ENCODE measurements around the gene WDFY2. TPM values are rescaled to one million over a fixed set of nuclear protein-coding genes. Genes with fewer than 3 reads are reported as not detected.

WDFY2 gene
- total RNA-seq, 1 experiment from 2014 or later, result 45.5 TPM

DNA sequence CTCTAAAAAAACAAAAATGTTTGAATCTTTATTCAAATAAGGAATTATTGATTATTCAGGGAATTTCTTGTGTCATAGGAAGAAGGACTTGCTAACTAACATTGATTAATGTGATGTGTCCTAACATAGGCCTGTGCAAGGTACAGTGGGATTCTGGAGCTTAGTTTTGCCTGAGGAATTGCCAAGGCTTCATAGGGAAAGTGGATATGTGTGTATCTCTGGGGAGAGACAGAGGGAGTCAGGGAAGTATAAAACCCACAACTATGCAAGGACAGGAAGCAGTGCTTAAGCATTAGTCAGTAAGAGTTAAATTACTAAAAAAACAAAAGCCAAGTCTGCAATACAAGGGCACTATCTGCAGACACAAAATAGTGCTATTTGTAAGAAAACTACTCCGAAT is 59.6 kb downstream of the WDFY2 start:
- peak overlapping the region; percentile 14 for H3K4me3 ChIP-seq (ENCODE audit: low read depth, low read length, poor library complexity, severe bottlenecking)
- H3K4me1 ChIP-seq (ENCODE audit: insufficient read depth, low read length, poor library complexity, severe bottlenecking), result peaks cover 73% of the 10 kb centered on the region
- H3K27me3 ChIP-seq (replicated peaks; ENCODE audit: insufficient read depth, low read depth, low read length, poor library complexity), result no peaks in the 10 kb centered on the region
- H3K27ac ChIP-seq (ENCODE audit: low read depth, low read length, poor library complexity, severe bottlenecking), result peak overlapping the region; percentile 81
- ChIA-PET POLR2A (ENCODE audit: low non-redundant PET) (interaction anchor here (0.5 to 0.6 kb wide), 3 partner anchors 80 to 191 kb away, joined by 3 to 4 read pairs (median 3); partner anchors contain the start of gene INTS6), CTCF (no interaction called here)
- no peak for TF ChIP-seq EZH2 (IDR thresholded peaks at IDR 0.05; ENCODE audit: borderline replicate concordance, low read depth, low read length, poor library complexity, severe bottlenecking)
- no peak for TF ChIP-seq CTCF (conservative IDR thresholded peaks at IDR 0.05; ENCODE audit: low read depth, low read length)
- H3K36me3 ChIP-seq (ENCODE audit: insufficient read depth, low read length, poor library complexity, severe bottlenecking), result peaks cover 5% of the 10 kb centered on the region
- peak; percentile 88 for DNase-seq (ENCODE audit: low spot score)
- intact Hi-C loops (cut with micrococcal nuclease; ENCODE audit: unreplicated experiment), result loop anchor here (5.0 kb wide), 1 partner anchor 142 kb away; no protein-coding TSS in a partner anchor
- BruUV-seq (replicated peaks), result TSS peak; percentile 18
- no peaks in the 10 kb centered on the region for H3K9me3 ChIP-seq (ENCODE audit: low read depth, low read length, poor library complexity, severe bottlenecking)

GRCh38 chr13:51644654-51645053 is 60.4 kb downstream of the WDFY2 start:
- DNase-seq (ENCODE audit: low spot score), result no peak
- no TSS peak for BruUV-seq (replicated peaks)
- POLR2A ChIA-PET (ENCODE audit: low non-redundant PET), result interaction anchor here (0.6 kb wide), 1 partner anchor 15 kb away, joined by 3 read pairs; no protein-coding TSS in a partner anchor
- Histone ChIP-seq H3K9me3 (ENCODE audit: low read depth, low read length, poor library complexity, severe bottlenecking) (no peaks in the 10 kb centered on the region), H3K36me3 (ENCODE audit: insufficient read depth, low read length, poor library complexity, severe bottlenecking) (peaks cover 5% of the 10 kb centered on the region), H3K4me1 (ENCODE audit: insufficient read depth, low read length, poor library complexity, severe bottlenecking) (peaks cover 66% of the 10 kb centered on the region), H3K4me3 (ENCODE audit: low read depth, low read length, poor library complexity, severe bottlenecking) (peak overlapping the region; percentile 14), H3K27ac (ENCODE audit: low read depth, low read length, poor library complexity, severe bottlenecking) (peak overlapping the region; percentile 81), H3K27me3 (replicated peaks; ENCODE audit: insufficient read depth, low read depth, low read length, poor library complexity) (no peaks in the 10 kb centered on the region)
- no peak for TF ChIP-seq CTCF (conservative IDR thresholded peaks at IDR 0.05; ENCODE audit: low read depth, low read length)
- no peak for TF ChIP-seq EZH2 (IDR thresholded peaks at IDR 0.05; ENCODE audit: borderline replicate concordance, low read depth, low read length, poor library complexity, severe bottlenecking)
- CTCF ChIA-PET, result interaction anchor here (0.5 kb wide), 1 partner anchor 420 kb away, joined by 3 read pairs; no protein-coding TSS in a partner anchor
- intact Hi-C loops (cut with micrococcal nuclease; ENCODE audit: unreplicated experiment), result loop anchor here (5.0 kb wide), 1 partner anchor 142 kb away; no protein-coding TSS in a partner anchor

DNA sequence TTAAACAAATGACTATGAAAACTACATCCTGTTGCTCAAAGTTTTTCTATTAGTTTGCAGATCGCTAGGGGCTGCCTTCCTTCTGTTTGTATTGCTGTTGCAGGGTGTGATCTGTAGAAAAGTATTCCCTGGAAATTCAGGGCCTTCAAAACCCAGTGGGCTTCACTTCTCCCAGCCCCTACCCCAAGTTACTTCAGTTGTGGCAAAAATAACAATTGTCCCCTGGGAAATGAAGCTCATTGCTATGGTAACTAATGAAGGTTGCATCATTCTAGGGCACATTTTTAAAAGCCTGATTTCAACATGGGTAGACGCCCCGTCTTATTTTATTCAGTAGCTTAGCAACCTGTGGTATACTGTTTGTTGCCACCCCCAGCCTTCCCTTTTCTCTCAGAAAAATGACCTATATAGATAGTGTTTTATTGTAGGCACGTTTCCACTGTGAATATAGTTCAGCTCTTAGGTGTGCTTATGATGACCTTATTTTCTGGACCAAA is 60.9 kb downstream of the WDFY2 start:
- peaks cover 61% of the 10 kb centered on the region for H3K4me1 ChIP-seq (ENCODE audit: insufficient read depth, low read length, poor library complexity, severe bottlenecking)
- DNase-seq (ENCODE audit: low spot score), result peak; percentile 74
- H3K9me3 ChIP-seq (ENCODE audit: low read depth, low read length, poor library complexity, severe bottlenecking), result no peaks in the 10 kb centered on the region
- H3K27ac ChIP-seq (ENCODE audit: low read depth, low read length, poor library complexity, severe bottlenecking), result peak overlapping the region; percentile 81
- no peaks in the 10 kb centered on the region for H3K27me3 ChIP-seq (replicated peaks; ENCODE audit: insufficient read depth, low read depth, low read length, poor library complexity)
- CTCF ChIA-PET, result interaction anchor here (0.5 kb wide), 1 partner anchor 420 kb away, joined by 3 read pairs; no protein-coding TSS in a partner anchor
- intact Hi-C loops (cut with micrococcal nuclease; ENCODE audit: unreplicated experiment), result no loop called here
- BruUV-seq (replicated peaks), result no TSS peak
- peak overlapping the region; percentile 8 for H3K4me3 ChIP-seq (ENCODE audit: low read depth, low read length, poor library complexity, severe bottlenecking)
- no peak; the same call in 1 of the 2 replicates for TF ChIP-seq CTCF (conservative IDR thresholded peaks at IDR 0.05; ENCODE audit: low read depth, low read length)
- TF ChIP-seq EZH2 (IDR thresholded peaks at IDR 0.05; ENCODE audit: borderline replicate concordance, low read depth, low read length, poor library complexity, severe bottlenecking), result no peak
- H3K36me3 ChIP-seq (ENCODE audit: insufficient read depth, low read length, poor library complexity, severe bottlenecking), result peaks cover 5% of the 10 kb centered on the region
- POLR2A ChIA-PET (ENCODE audit: low non-redundant PET), result interaction anchor here (0.6 kb wide), 1 partner anchor 14 kb away, joined by 3 read pairs; no protein-coding TSS in a partner anchor
